Measurements from ENCODE around the gene CA10.

DNA sequence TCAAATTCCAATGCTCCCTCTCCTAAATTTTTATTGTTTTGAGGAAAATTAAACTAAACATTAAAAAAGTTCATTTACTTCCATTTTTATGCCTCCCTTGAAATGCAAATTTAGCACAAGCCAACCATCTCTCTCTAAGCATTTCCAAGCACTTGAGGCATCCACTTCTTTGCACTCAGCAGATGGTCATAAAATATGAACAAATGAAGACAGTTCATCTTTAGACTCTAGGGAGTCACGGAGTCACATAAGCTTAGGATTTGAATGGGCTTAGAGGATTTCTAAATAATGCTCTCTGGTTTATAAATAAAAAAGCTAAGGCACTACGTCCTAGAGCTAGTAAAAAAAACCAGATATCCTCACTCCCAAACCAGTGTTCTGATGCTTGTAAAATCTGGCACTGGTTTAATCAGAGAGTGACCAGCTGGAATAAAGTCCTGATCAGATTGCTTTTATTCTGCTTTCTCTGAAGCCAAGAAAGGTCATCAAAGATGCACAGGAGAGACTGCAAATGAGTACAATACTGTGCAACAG, 204.2 kb downstream of the CA10 start:
- TF ChIP-seq, protein P1, sequence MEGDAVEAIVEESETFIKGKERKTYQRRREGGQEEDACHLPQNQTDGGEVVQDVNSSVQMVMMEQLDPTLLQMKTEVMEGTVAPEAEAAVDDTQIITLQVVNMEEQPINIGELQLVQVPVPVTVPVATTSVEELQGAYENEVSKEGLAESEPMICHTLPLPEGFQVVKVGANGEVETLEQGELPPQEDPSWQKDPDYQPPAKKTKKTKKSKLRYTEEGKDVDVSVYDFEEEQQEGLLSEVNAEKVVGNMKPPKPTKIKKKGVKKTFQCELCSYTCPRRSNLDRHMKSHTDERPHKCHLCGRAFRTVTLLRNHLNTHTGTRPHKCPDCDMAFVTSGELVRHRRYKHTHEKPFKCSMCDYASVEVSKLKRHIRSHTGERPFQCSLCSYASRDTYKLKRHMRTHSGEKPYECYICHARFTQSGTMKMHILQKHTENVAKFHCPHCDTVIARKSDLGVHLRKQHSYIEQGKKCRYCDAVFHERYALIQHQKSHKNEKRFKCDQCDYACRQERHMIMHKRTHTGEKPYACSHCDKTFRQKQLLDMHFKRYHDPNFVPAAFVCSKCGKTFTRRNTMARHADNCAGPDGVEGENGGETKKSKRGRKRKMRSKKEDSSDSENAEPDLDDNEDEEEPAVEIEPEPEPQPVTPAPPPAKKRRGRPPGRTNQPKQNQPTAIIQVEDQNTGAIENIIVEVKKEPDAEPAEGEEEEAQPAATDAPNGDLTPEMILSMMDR (IDR thresholded peaks at IDR 0.05), result no peak
- TF ChIP-seq EP300 (IDR thresholded peaks at IDR 0.05; ENCODE audit: low read depth) (no peak), POLR2A (IDR thresholded peaks at IDR 0.05) (no peak)

Measured in transverse colon (tissue), 3 donors.